GM19193 (cell line): Measurements from ENCODE around the gene MMP3.

Source experiments
- POLR2A ChIP-seq: IDR thresholded peaks from 4 replicates; pipeline ENCODE4 v1.6.1; 2011; ENCODE audit not compliant: insufficient read depth, insufficient read length; ENCODE audit errors: extremely low read depth

MMP3 gene

DNA sequence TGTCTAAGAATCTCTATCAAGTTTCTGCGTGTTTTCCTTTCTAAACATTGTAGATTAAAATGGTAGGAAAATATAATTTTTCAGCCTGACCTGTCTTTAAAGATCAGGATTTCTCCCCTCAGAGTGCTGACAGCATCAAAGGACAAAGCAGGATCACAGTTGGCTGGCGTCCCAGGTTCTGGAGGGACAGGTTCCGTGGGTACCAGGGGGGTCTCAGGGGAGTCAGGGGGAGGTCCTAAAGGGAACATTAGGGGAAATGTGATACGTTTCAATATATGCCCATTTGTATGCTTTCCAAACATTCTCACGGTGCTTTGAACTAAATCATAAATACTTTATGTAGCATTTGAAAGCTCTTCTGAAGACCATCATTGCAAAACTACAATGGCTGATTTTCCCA lies 3.4 kb downstream of the MMP3 start:
- TF ChIP-seq POLR2A, result no peak

GRCh38 chr11:102837646-102838045 lies 5.8 kb downstream of the MMP3 start:
- TF ChIP-seq POLR2A, result no peak

- no peak for TF ChIP-seq POLR2A
These were observed 6.3 kb downstream of the MMP3 start for GRCh38 chr11:102837156-102837555.

- no peak for TF ChIP-seq POLR2A
These were observed 7.0 kb downstream of the MMP3 start for GRCh38 chr11:102836290-102836875.

DNA sequence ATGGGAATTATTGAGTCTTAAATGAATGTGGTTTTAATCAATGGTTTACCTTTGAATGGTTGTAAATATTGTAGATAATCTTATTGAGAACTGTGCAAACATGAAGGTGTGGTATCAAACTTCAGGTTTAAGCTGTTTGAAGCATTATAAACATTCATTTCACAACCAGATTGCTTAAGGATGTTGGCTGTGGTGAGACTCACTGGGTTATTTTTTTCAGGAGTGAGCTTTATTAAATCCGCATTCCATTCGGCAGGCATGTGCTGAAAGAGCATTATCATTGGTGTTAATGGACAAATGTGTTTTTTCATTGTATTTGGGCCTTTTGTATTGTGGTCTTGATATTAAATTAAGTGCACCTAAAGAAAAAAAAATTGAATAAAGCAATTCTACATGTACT lies 9.7 kb downstream of the MMP3 start:
- TF ChIP-seq POLR2A, result no peak

DNA sequence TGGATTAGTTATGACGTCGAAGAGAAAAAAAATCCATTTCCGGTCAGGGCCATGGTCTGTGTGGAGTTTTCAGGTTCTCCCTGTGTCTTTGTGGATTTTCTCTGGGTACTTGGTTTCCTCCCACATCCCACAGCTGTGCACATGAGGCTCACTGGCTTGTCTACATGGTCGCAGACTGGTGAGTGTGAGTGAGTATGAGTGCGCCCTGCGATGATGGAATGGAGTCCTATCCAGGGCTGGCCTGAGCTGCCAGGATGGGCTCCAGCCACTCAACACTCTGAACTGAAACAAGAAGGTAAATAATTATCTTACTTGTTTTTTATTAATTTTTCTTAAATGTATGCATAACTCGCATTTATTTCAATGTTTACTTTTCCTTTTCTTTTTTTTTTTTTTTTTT lies 10.8 kb downstream of the MMP3 start:
- no peak for TF ChIP-seq POLR2A

- TF ChIP-seq POLR2A, result no peak
These were observed 11.6 kb downstream of the MMP3 start for GRCh38 chr11:102831489-102832440.

DNA sequence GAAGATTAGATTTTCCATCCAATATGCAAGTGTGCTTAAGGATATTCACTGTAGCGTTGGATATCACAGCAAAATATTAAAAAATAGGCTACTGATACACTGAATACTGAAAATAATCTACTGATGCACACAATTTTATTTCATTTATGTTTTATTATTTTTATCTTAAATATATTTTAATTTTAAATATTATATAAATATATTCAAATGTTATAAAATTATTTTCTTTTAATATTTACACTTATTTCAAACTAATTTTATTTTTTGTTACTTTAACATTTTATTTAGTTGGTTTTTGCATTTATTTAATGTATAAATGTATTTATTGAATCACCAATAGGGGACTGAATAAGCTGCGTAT lies 12.3 kb downstream of the MMP3 start:
- TF ChIP-seq POLR2A, result no peak

DNA sequence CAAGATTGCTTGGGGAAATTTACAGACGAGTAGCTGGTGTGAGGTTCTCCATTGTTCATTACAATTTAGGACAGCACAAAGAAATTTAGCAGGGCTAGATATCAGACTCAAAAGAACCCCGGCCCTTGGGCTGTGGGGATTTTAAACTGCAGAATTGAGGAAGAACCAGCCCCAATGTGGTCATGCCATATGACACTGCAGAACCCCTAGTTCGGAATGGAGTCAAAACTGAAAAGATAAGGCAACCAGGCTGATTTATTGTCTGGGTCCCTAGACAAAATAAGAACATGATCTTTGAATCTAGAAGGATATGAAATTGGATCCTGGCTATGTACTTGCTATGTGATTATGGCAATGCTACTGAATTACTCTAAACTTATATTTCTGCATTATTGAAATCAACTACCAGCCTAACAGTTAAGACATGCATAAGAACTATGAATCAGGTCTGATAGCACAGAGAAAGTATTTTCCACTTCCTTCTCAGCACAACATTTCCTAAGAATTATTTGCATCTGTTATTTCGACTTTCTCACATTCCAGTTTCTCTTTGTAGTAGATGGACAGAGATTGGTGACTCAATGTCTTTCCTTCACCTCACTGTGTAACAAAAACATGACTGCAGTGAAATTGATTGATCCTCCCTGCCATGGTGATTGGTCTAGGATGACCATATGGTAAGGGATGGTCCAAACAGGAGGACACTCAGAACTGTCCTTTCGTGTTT lies 13.2 kb downstream of the MMP3 start:
- no peak for TF ChIP-seq POLR2A

- no peak for TF ChIP-seq POLR2A
These were observed 14.0 kb downstream of the MMP3 start for GRCh38 chr11:102829316-102830000.

GRCh38 chr11:102824556-102824955 lies 18.9 kb downstream of the MMP3 start:
- no peak for TF ChIP-seq POLR2A

DNA sequence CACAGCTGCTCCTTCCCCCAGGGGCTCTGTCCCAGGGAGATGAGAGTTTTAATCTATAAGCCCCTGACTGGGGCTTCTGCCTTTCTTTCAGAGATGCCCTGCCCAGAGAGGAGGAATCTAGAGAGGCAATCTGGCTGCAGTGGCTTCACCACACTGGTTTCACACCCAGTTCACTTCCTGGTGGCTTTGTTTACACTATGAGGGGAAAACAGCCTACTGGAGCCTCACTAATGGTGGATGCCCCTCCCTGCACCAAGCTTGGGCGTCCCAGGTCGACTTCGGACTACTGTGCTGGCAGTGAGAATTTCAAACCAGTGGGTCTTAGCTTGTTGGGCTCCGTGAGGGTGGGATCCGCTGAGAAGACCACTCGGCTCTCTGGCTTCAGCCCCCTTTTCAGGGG lies 23.9 kb downstream of the MMP3 start:
- no peak for TF ChIP-seq POLR2A

DNA sequence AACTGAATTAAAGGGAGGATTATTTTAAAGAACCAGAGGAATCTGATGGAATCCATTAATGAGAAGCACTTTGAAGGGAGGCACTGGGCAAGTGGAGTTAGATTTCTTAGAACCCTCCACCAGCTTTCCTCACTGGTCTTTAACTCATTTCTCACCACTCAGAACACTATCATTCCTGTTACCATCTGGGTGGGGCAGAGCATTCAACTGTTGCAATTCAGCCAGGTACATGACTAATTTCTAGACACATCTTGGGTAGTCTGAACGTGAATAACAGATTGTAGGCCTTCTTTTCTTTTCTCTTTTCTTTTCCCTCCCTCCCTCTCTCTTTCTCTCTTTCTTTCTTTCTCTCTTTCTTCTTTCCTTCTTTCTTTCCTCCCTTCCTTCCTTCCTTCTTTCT lies 29.9 kb downstream of the MMP3 start:
- TF ChIP-seq POLR2A, result no peak

- TF ChIP-seq POLR2A, result no peak
These were observed 31.2 kb downstream of the MMP3 start for GRCh38 chr11:102812188-102812587.
